ENCODE results near the gene CCNG1. TPM values are rescaled to one million over a fixed set of nuclear protein-coding genes. Genes with fewer than 3 reads are reported as not detected.

CCNG1 gene
- polyA plus RNA-seq, 2 of the 4 experiments (the other 2 are of a cell fraction), result 76.5 to 80.8 TPM

DNA sequence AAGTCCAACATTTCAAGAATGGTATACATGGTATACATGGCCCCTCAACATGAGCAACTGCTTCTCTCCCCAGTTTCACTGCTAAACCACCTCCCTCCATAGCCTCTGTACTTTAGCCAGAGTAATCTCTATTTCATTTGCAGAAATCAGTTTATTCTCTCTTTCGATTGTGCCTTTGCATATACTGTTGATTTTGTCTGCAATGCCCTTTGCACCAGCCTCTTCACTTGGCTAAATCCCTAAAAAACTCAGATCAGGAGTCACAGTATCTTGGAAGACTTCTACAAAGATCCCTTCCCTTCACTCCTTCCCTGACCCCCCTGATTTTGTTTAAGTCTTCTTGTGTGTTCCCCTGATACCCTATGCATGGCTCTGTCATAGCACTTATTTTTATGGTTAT, 4.9 kb upstream of the CCNG1 start:
- DNase-seq (ENCODE audit: low read depth in 1 of 2, low spot score in 1 of 2) (no peak), ATAC-seq (no peak), FAIRE-seq (no peak)
- no peak overlapping the region for H3K4me3 ChIP-seq
- H3K4me1 ChIP-seq, result peaks cover 7% of the 10 kb centered on the region
- TF ChIP-seq, protein P1, sequence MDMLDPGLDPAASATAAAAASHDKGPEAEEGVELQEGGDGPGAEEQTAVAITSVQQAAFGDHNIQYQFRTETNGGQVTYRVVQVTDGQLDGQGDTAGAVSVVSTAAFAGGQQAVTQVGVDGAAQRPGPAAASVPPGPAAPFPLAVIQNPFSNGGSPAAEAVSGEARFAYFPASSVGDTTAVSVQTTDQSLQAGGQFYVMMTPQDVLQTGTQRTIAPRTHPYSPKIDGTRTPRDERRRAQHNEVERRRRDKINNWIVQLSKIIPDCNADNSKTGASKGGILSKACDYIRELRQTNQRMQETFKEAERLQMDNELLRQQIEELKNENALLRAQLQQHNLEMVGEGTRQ (IDR thresholded peaks at IDR 0.05), result no peak
- TF ChIP-seq NR3C1 (IDR thresholded peaks at IDR 0.05) (no peak), FOXS1 (CRISPR knock-in tag; IDR thresholded peaks at IDR 0.05) (no peak), HOXA7 (CRISPR knock-in tag; IDR thresholded peaks at IDR 0.05) (no peak), MAZ (IDR thresholded peaks at IDR 0.05; ENCODE audit: borderline replicate concordance, low read depth, low read length) (no peak), TFCP2L1 (CRISPR knock-in tag; IDR thresholded peaks at IDR 0.05) (no peak), NFE2L2 (conservative IDR thresholded peaks at IDR 0.05; ENCODE audit: low read length) (no peak), CBX8 (IDR thresholded peaks at IDR 0.05) (no peak), ZSCAN20 (CRISPR knock-in tag; IDR thresholded peaks at IDR 0.05) (no peak), CHD4 (IDR thresholded peaks at IDR 0.05; ENCODE audit: borderline replicate concordance) (no peak)
- TF ChIP-seq, protein P2, sequence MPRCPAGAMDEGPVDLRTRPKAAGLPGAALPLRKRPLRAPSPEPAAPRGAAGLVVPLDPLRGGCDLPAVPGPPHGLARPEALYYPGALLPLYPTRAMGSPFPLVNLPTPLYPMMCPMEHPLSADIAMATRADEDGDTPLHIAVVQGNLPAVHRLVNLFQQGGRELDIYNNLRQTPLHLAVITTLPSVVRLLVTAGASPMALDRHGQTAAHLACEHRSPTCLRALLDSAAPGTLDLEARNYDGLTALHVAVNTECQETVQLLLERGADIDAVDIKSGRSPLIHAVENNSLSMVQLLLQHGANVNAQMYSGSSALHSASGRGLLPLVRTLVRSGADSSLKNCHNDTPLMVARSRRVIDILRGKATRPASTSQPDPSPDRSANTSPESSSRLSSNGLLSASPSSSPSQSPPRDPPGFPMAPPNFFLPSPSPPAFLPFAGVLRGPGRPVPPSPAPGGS (IDR thresholded peaks at IDR 0.05), result no peak
- TF ChIP-seq, protein P3, sequence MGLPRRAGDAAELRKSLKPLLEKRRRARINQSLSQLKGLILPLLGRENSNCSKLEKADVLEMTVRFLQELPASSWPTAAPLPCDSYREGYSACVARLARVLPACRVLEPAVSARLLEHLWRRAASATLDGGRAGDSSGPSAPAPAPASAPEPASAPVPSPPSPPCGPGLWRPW (IDR thresholded peaks at IDR 0.05), result no peak
- ChIA-PET CTCF (no interaction called here), POLR2A (no interaction called here)
- no peak overlapping the region for H3K4me2 ChIP-seq
- 60% methylated on average over 1 of the region's 1 CpG for WGBS (ENCODE audit: missing lambda C conversion rate)
- no peak overlapping the region for H3K27ac ChIP-seq
- H3K9me3 ChIP-seq, result no peaks in the 10 kb centered on the region

DNA sequence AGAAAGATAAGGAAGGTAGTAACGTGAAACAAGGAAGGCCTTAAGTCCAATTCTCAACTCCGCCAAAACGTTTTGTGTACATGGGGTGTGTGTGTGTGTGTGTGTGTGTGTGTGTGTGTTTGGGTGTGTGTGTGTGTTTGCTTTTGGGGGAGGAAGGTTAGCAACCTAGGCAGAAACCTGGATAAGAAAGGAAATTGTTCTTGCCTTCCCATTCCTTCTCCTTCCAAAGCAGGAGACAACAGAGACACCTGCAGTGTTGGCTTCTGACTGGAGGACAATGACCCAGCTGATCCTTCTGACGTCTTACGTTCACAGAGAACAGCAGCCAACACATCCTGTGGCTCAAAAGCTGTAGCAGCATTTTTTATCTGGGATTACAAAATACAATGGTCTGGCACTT, 4.1 kb upstream of the CCNG1 start:
- Histone ChIP-seq H3K4me3 (no peak overlapping the region), H3K4me2 (no peak overlapping the region), H3K9me3 (no peaks in the 10 kb centered on the region), H3K27ac (no peak overlapping the region), H3K4me1 (peaks cover 7% of the 10 kb centered on the region)
- no peak for ATAC-seq
- ChIA-PET POLR2A (no interaction called here), CTCF (interaction anchor here (0.6 to 1.5 kb wide), 3 partner anchors 10 to 110 kb away, joined by 3 to 7 read pairs (median 3); no protein-coding TSS in a partner anchor)
- 58% methylated on average over 5 of the region's 5 CpGs for WGBS (ENCODE audit: missing lambda C conversion rate)
- no peak for DNase-seq (ENCODE audit: low read depth in 1 of 2, low spot score in 1 of 2)
- no peak for FAIRE-seq
- TF ChIP-seq SMC3 (IDR thresholded peaks at IDR 0.05), result no peak
- TF ChIP-seq EHF (CRISPR knock-in tag; IDR thresholded peaks at IDR 0.05), result no peak
- TF ChIP-seq POLR2A (IDR thresholded peaks at IDR 0.05; ENCODE audit: low read length), result no peak
- TF ChIP-seq, protein P2 (IDR thresholded peaks at IDR 0.05), result no peak
- TF ChIP-seq EP300 (IDR thresholded peaks at IDR 0.05), result no peak
- no peak for TF ChIP-seq FOXS1 (CRISPR knock-in tag; IDR thresholded peaks at IDR 0.05)
- no peak for TF ChIP-seq JUN (IDR thresholded peaks at IDR 0.05)
- no peak for TF ChIP-seq GATA3 (IDR thresholded peaks at IDR 0.05; ENCODE audit: borderline replicate concordance)
- no peak for TF ChIP-seq BHLHE40 (IDR thresholded peaks at IDR 0.05; ENCODE audit: low read depth, low read length)
- no peak for TF ChIP-seq HOXB13 (CRISPR knock-in tag; IDR thresholded peaks at IDR 0.05; ENCODE audit: low read depth)

DNA sequence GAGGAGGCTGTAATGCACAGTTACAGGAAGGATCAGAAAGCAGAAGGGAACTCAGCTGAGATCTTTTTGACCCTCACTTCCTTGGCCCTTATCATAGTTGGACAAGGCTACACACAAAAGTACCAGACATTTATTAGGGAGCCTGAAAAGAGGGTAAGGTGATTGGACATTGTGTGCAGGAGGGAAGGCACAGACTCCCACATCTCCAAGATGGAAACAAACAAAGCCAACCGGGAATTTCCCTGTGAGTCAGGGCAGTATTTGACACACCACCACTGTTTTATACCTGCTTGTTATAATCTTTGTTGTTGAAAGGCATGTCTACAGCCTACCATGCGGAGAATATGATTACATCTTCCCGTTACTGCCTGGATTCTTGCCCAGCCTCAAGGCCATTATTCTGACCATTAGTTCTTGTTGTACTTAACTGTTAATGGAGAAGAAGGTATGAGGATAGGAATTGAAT, 3.0 kb upstream of the CCNG1 start:
- peaks cover 13% of the 10 kb centered on the region for H3K4me1 ChIP-seq
- no peak overlapping the region for H3K27ac ChIP-seq
- no peaks in the 10 kb centered on the region for H3K9me3 ChIP-seq
- TF ChIP-seq, protein P1 (IDR thresholded peaks at IDR 0.05), result no peak
- TF ChIP-seq RCOR1 (IDR thresholded peaks at IDR 0.05; ENCODE audit: low read depth, low read length), result no peak
- no peak for TF ChIP-seq SMC3 (IDR thresholded peaks at IDR 0.05)
- no peak for TF ChIP-seq CBX2 (IDR thresholded peaks at IDR 0.05; ENCODE audit: borderline replicate concordance, low read depth)
- TF ChIP-seq TFCP2L1 (CRISPR knock-in tag; IDR thresholded peaks at IDR 0.05), result no peak
- TF ChIP-seq FOSB (CRISPR knock-in tag; IDR thresholded peaks at IDR 0.05), result no peak
- TF ChIP-seq FOSL2 (IDR thresholded peaks at IDR 0.05), result no peak
- 0 out of 2 replicates have a peak, but pooled peaks have one; percentile 6 for TF ChIP-seq FOSL2 (CRISPR knock-in tag; IDR thresholded peaks at IDR 0.05)
- no peak overlapping the region for H3K4me3 ChIP-seq
- 15% methylated on average over 3 of the region's 3 CpGs for WGBS (ENCODE audit: missing lambda C conversion rate)
- H3K4me2 ChIP-seq, result peak overlapping the region; percentile 6; the same call in 1 of the 3 replicates
- ChIA-PET CTCF (interaction anchor here (1.5 kb wide), 1 partner anchor 26 kb away, joined by 7 read pairs; no protein-coding TSS in a partner anchor), POLR2A (no interaction called here)
- ATAC-seq (no peak), FAIRE-seq (no peak), DNase-seq (ENCODE audit: low read depth in 1 of 2, low spot score in 1 of 2) (peak; percentile 22 to 23)
